HCT116 (cell line): ENCODE measurements around the gene NXF3. TPM values are rescaled to one million over a fixed set of nuclear protein-coding genes. Genes with fewer than 3 reads are reported as not detected.
"Not testable (repeated sequence)": the region's sequence is repeated elsewhere in the genome, so short reads cannot be mapped to it uniquely, and the experiment has no call there.

Experiments used
- ATAC-seq: fragments of 200-7000 bp; cut with Tn5 transposase; 2 replicates; pipeline ENCODE4 v1.9.1; 2020; ENCODE audit warnings: mild to moderate bottlenecking, moderate library complexity
- BruUV-seq: library from RNA; stranded (reverse); fragments of 400-500 nt; replicated peaks from 2 replicates; lab custom pipeline; 2021; lab: Mats Ljungman, UMichigan
- CTCF ChIA-PET: fragments of 300-600 bp; sonication (Branson Sonifier 250); formaldehyde crosslinking; loops from one replicate; lab custom pipeline; 2021; ENCODE audit warnings: antibody characterized with exemption; lab: Charles Lee
- POLR2A ChIA-PET: fragments of 300-600, 350-600 bp; sonication (Branson Sonifier 250); formaldehyde crosslinking; loops from one replicate; lab custom pipeline; 2021; ENCODE audit warnings: antibody characterized with exemption; lab: Charles Lee
- RAD21 ChIA-PET, 2 experiments: fragments of 300-600 bp; sonication (Branson Sonifier 250); formaldehyde crosslinking; loops; one replicate each; lab custom pipeline; 2023; ENCODE audit warnings: low total read pairs in 2 of 2; ENCODE audit not compliant: uncharacterized antibody in 2 of 2, unreplicated experiment in 2 of 2, low non-redundant PET in 1 of 2; lab: Charles Lee
- DNase-seq: peaks from one replicate; pipeline ENCODE4 v3.0.0-alpha.2; 2010; ENCODE audit warnings: low read depth, low spot score
- H2AFZ ChIP-seq: fragments of 200-600 bp; shearing (Covaris generic), sonication (generic); 2 replicates; pipeline ENCODE4 v1.6.1; 2017; ENCODE audit warnings: low read depth, mixed run types, mixed read lengths, antibody characterized with exemption, low read length; ENCODE audit not compliant: poor library complexity, severe bottlenecking
- H3K27ac ChIP-seq: 2 replicates; pipeline ENCODE4 v1.5.1; 2012; ENCODE audit warnings: low read depth, low read length
- H3K27me3 ChIP-seq: fragments of 200-600 bp; sonication (generic); 2 replicates; pipeline ENCODE4 v1.6.1; 2016; ENCODE audit warnings: mixed run types, low read length, mixed read lengths; ENCODE audit not compliant: insufficient read depth
- H3K36me3 ChIP-seq, 2 experiments: fragments of 200-500 bp in 1 of 2; fragments of 200-600 bp in 1 of 2; sonication (Bioruptor generic) in 1 of 2; sonication (generic) in 1 of 2; 2 replicates each; pipeline versions ENCODE4 v1.5.1 to v1.6.1; 2014 to 2016; ENCODE audit warnings: low read length in 2 of 2, inconsistent platforms in 1 of 2, mixed read lengths in 1 of 2, mixed run types in 1 of 2; ENCODE audit not compliant: insufficient read depth in 2 of 2, control insufficient read depth in 1 of 2
- H3K4me1 ChIP-seq, 2 experiments: fragments of 200-600 bp in 1 of 2; sonication (generic) in 1 of 2; 2 replicates each; pipeline versions ENCODE4 v1.5.1 to v1.6.1; 2012 to 2017; ENCODE audit warnings: low read length in 2 of 2, inconsistent platforms in 1 of 2, mild to moderate bottlenecking in 1 of 2, mixed read lengths in 1 of 2, mixed run types in 1 of 2, moderate library complexity in 1 of 2; ENCODE audit not compliant: insufficient read depth in 2 of 2, control insufficient read depth in 1 of 2
- H3K4me2 ChIP-seq: fragments of 200-600 bp; sonication (generic); 2 replicates; pipeline ENCODE4 v1.6.1; 2017; ENCODE audit warnings: mixed run types, low read length, mixed read lengths
- H3K4me3 ChIP-seq, 2 experiments: fragments of 200-600 bp in 1 of 2; sonication (generic) in 1 of 2; replicated peaks in 1 of 2; 2 replicates each; pipeline ENCODE4 v1.5.1; 2011 to 2016; ENCODE audit warnings: low read length in 2 of 2, control low read depth in 1 of 2, low read depth in 1 of 2, mild to moderate bottlenecking in 1 of 2, mixed read lengths in 1 of 2, mixed run types in 1 of 2
- H3K79me2 ChIP-seq: fragments of 200-600 bp; sonication (generic); 2 replicates; pipeline ENCODE4 v1.6.1; 2017; ENCODE audit warnings: mild to moderate bottlenecking, mixed run types, low read length, moderate library complexity, mixed read lengths; ENCODE audit not compliant: insufficient read depth
- H3K9ac ChIP-seq: fragments of 200-600 bp; sonication (generic); 2 replicates; pipeline ENCODE4 v1.6.1; 2016; ENCODE audit warnings: low read length, mixed read lengths
- H3K9me2 ChIP-seq: fragments of 200-600 bp; sonication (generic), shearing (Covaris generic); 2 replicates; pipeline ENCODE4 v1.6.1; 2017; ENCODE audit warnings: mixed run types, mild to moderate bottlenecking, moderate library complexity; ENCODE audit not compliant: insufficient read depth
- H3K9me3 ChIP-seq, 2 experiments: fragments of 200-500 bp in 1 of 2; fragments of 200-600 bp in 1 of 2; sonication (Bioruptor generic) in 1 of 2; sonication (generic) in 1 of 2; 2 replicates each; pipeline ENCODE4 v1.6.1; 2014 to 2017; ENCODE audit warnings: low read length in 2 of 2, mixed read lengths in 2 of 2, inconsistent platforms in 1 of 2, low read depth in 1 of 2, mild to moderate bottlenecking in 1 of 2, mixed run types in 1 of 2, moderate library complexity in 1 of 2; ENCODE audit not compliant: control insufficient read depth in 1 of 2, insufficient read depth in 1 of 2
- H4K20me1 ChIP-seq: fragments of 200-600 bp; sonication (generic), shearing (Covaris generic); 2 replicates; pipeline ENCODE4 v1.6.1; 2017; ENCODE audit warnings: mixed run types, mild to moderate bottlenecking, moderate library complexity; ENCODE audit not compliant: insufficient read depth
- ATF3 ChIP-seq: IDR thresholded peaks from 2 replicates; pipeline ENCODE4 v1.6.1; 2012
- CEBPB ChIP-seq: IDR thresholded peaks from 2 replicates; pipeline ENCODE4 v1.6.1; 2012; ENCODE audit warnings: low read depth
- ELF1 ChIP-seq: IDR thresholded peaks from 2 replicates; pipeline ENCODE4 v1.6.1; 2012; ENCODE audit warnings: low read depth, borderline replicate concordance
- REST ChIP-seq: IDR thresholded peaks from 2 replicates; pipeline ENCODE4 v1.6.1; 2012; ENCODE audit warnings: low read depth
- ZBTB33 ChIP-seq: IDR thresholded peaks from 2 replicates; pipeline ENCODE4 v1.6.1; 2011; ENCODE audit warnings: mild to moderate bottlenecking, low read length, moderate library complexity; ENCODE audit not compliant: insufficient replicate concordance; ENCODE audit errors: extremely low read depth
- intact Hi-C: fragments of 100-400 bp; cut with micrococcal nuclease; formaldehyde crosslinking; loops from 2 replicates; pipeline ENCODE4 v1.10.0; 2022
- total RNA-seq: library from RNA; stranded (reverse); gene quantifications from one replicate; pipeline ENCODE4 v1.2.1, GENCODE V29; 2021; ENCODE audit not compliant: unreplicated experiment

The NXF3 gene
- total RNA-seq, 1 experiment from 2014 or later = 0.25 TPM

GRCh38 chrX:103104370-103104769, 11.4 kb upstream of the NXF3 start:
- H3K79me2 ChIP-seq, H3K27me3 ChIP-seq, H3K4me3 ChIP-seq, POLR2A ChIA-PET, CTCF ChIA-PET, RAD21 ChIA-PET, intact Hi-C loops, H3K9ac ChIP-seq, H4K20me1 ChIP-seq, H3K4me1 ChIP-seq, H3K9me3 ChIP-seq, H3K36me3 ChIP-seq, H2AFZ ChIP-seq, H3K4me2 ChIP-seq, ATAC-seq, H3K9me2 ChIP-seq, H3K27ac ChIP-seq, BruUV-seq, DNase-seq: not testable (repeated sequence)

GRCh38 chrX:103103866-103104265, 10.9 kb upstream of the NXF3 start:
- CTCF ChIA-PET, H4K20me1 ChIP-seq, H3K9me3 ChIP-seq, intact Hi-C loops, ATAC-seq, H3K27ac ChIP-seq, DNase-seq, H3K9me2 ChIP-seq, H3K9ac ChIP-seq, POLR2A ChIA-PET, RAD21 ChIA-PET, H3K4me3 ChIP-seq, H3K4me1 ChIP-seq, H2AFZ ChIP-seq, BruUV-seq, H3K27me3 ChIP-seq, H3K4me2 ChIP-seq, H3K36me3 ChIP-seq, H3K79me2 ChIP-seq: not testable (repeated sequence)

GRCh38 chrX:103101299-103102042, 8.5 kb upstream of the NXF3 start:
- Histone ChIP-seq H2AFZ (no peak overlapping the region), H3K9me3 (no peaks in the 10 kb centered on the region), H3K27ac (no peak overlapping the region), H4K20me1 (no peaks in the 10 kb centered on the region), H3K4me1 (no peaks in the 10 kb centered on the region), H3K4me3 (no peak overlapping the region), H3K27me3 (no peaks in the 10 kb centered on the region), H3K4me2 (no peak overlapping the region), H3K9ac (no peak overlapping the region), H3K36me3 (no peaks in the 10 kb centered on the region), H3K9me2 (no peaks in the 10 kb centered on the region), H3K79me2 (no peaks in the 10 kb centered on the region)
- no peak for DNase-seq
- ChIA-PET RAD21 (no interaction called here), POLR2A (no interaction called here), CTCF (no interaction called here)
- no peak for ATAC-seq
- intact Hi-C loops = no loop called here
- BruUV-seq = no TSS peak
- no peak for TF ChIP-seq ELF1
- no peak for TF ChIP-seq ZBTB33
- TF ChIP-seq CEBPB = no peak
- TF ChIP-seq REST = no peak
- TF ChIP-seq ATF3 = no peak
